Panc1 (cell line): Measurements from ENCODE around the gene SLC35F2.
A peak's percentile ranks its signal among the peaks of the same experiment; 100 is the strongest.

Experiments
- CTCF ChIP-seq: fragments of 450-650 bp; IDR thresholded peaks from 2 replicates; pipeline ENCODE4 v1.5.1; 2017; ENCODE audit warnings: mild to moderate bottlenecking
- POLR2AphosphoS5 ChIP-seq: IDR thresholded peaks from 2 replicates; pipeline ENCODE4 v1.6.1; 2012; ENCODE audit warnings: mild to moderate bottlenecking, low read depth, low read length, moderate library complexity
- REST ChIP-seq, 2 experiments: IDR thresholded peaks; 2 replicates each; pipeline ENCODE4 v1.6.1; 2011 to 2012; ENCODE audit warnings: low read depth in 2 of 2, control low read depth in 1 of 2, low read length in 1 of 2, mild to moderate bottlenecking in 1 of 2, moderate library complexity in 1 of 2; ENCODE audit not compliant: insufficient read depth in 1 of 2
- SIN3A ChIP-seq: IDR thresholded peaks from 2 replicates; pipeline ENCODE4 v1.6.1; 2012; ENCODE audit warnings: low read depth, mild to moderate bottlenecking, low read length, moderate library complexity, borderline replicate concordance; ENCODE audit not compliant: insufficient read depth

GRCh38 chr11:107898270-107898669 lies 39.7 kb upstream of the SLC35F2 start:
- TF ChIP-seq CTCF (peak; percentile 83; the same call in 1 of the 2 replicates), REST (IDR thresholded peaks at IDR 0.05; ENCODE audit: insufficient read depth in 1 of 2, low read depth in 2 of 2, low read length in 1 of 2) (no peak), POLR2AphosphoS5 (no peak), SIN3A (no peak)
